DMS114 treated with DMSO at 0.1 percent for 48 hours (cell line): ENCODE measurements around the gene ATP8A2.
"Not testable (repeated sequence)": the region's sequence is repeated elsewhere in the genome, so short reads cannot be mapped to it uniquely, and the experiment has no call there.

Experiments
- DNase-seq: peaks from one replicate; lab custom pipeline; 2025; ENCODE audit not compliant: unreplicated experiment; lab: John Stamatoyannopoulos, UW

ATP8A2 gene

DNA sequence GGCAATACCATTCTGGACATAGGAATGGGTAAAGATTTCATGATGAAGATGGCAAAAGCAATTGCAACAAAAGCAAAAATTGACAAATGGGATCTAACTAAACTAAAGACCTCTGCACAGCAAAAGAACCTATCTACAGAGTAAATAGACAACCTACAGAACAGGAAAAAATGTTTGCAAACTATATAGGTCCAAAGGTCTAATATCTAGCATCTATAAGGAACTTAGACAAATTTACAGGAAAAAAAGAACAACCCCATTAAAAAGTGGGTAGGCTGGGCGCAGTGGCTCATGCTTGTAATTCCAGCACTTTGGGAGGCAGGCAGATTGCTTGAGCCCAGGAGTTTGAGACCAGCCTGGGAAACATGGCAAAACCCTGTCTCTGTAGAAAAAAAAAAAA lies 418.4 kb downstream of the ATP8A2 start:
- not testable (repeated sequence) for DNase-seq

DNA sequence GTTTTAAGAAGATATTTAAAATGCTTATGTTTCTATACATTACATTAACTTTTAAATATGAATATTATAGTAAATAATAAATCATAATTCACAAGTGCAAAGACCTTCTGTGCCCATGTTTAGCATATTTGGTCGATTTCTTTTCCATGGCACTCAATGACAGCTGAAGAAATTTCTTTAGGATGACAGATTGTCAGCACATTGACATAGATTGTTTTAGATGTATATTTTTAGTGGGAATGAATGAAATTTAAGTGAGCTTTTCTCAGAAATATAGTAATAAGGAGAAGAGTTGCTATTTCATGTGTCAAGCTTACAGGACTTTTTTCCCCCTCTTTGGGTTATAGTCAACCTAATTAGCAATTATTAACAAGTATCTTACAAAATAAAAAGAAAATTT lies 423.5 kb downstream of the ATP8A2 start:
- no peak for DNase-seq

DNA sequence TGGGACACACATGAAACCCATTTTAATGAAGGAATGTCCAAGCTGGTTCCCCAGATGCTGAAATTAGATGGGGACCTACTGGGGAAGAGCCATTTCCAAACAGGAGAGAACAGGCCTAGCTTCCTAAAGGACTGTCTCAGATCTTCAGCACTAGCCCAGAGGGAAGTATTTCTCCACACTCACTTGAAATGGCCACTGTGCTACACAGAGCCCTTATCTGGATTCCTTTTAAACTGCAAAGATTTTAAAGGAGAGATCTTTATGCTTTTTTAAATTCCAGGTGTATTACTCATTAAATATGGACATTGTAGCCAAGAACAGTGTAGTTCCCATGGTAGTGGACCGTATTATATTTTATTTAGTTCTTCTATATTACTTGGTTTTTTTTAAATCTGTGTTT lies 424.7 kb downstream of the ATP8A2 start:
- DNase-seq: no peak

DNA sequence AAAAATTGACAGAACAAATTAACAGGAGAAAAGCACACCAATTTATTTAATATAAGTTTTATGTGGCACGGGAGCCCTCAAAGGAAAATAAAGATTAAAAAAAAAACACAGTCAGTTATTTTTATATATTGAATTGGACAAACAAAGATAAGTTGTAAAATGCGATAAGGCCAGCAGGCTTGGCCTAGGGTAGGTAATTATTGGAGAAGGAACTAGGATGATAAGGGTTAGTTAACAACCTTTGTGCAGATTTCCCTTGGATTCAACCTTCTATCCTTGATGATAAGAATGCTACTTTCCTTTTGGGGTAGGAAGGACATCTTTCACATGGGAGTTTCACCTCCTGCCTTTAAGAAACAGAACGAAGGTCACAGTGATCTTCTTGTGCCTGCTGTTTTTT lies 427.2 kb downstream of the ATP8A2 start:
- no peak for DNase-seq

DNA sequence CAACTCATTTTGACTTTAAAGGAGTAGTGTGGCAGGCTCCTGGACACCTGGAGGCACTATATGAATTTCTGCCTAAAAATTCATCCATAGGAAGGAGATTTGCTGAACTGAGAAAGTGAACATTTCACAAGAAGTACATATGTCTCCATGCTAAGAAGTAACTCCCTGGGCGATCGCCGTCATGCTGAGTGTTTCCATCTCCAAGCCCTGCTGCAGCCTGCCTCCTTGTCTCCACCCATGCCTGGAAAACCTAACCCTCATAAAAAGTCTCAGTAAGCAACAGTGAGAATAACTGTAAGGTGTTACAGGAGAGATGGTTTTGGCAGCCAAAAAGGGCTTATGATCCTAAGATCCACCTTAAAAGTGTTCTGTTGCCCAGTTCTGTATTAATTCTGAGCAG lies 428.7 kb downstream of the ATP8A2 start:
- DNase-seq: no peak

DNA sequence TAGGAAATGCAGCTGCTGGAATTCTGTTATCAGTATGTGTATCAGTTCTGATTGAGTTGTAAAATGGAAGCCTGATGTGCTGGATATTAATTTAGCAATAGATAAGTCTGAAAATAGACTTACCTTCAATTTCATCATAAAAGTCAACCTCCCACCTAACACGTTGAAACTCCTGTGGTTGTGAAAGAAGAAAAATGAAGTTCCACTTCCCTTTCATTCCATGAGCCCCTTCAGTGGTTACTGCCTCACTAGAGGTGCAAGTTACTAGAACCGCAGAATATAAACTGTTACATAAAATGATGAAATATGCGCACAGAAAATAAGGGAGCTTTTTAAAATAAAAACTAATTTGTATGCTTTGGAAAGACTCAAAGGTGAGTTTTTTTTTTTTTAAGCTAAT lies 430.8 kb downstream of the ATP8A2 start:
- DNase-seq: no peak

DNA sequence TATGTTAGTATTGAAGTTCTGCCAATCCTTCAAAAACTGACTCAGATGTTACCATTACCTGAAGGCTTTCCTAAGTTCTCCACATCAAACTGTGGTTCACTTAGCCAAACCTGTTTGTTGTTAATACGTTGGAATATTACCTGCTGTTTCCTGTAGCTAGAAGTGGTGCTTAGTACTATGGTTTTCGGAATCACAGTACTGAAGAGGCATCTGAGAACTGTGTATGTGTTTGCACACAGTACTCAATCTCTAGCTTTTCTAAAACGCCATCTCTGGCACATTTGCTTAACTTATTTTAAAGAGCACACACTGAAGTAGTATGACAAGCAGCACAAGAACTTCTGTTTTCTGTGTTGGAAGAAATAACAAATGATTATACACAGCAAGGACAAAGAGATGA lies 431.9 kb downstream of the ATP8A2 start:
- DNase-seq: no peak

DNA sequence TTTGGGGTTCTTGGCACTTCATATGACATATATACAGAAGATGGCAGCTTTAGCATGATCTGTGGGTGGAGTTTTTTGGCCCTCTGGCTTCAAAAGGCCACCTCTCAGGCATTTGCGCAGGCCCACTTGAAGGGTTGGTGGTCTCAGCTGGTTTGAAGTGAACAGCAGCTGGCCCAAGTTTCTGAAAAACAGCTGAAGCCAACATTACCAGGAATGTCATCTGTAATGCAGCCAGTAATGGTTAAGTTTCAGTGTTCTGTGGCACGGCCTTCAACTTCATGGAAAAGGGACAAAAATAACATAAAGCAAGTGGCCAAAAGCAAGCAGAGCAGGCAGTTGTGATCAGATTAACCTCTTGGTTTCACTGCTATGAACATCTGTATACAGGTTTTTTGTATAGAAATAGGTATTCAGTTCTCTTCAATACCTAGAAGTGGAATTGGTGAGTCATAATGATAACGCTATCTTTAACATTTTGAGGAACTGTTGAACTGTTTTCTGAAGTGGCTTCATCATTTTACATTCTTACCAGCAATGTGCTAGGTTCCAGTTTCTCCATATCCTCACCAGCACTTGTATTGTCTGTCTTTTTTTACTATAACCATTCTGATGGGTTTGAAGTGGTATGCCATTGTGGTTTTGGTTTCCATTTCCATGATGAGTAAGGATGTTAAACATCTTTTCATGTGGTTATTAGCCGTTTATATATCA lies 434.6 kb downstream of the ATP8A2 start:
- DNase-seq: no peak

DNA sequence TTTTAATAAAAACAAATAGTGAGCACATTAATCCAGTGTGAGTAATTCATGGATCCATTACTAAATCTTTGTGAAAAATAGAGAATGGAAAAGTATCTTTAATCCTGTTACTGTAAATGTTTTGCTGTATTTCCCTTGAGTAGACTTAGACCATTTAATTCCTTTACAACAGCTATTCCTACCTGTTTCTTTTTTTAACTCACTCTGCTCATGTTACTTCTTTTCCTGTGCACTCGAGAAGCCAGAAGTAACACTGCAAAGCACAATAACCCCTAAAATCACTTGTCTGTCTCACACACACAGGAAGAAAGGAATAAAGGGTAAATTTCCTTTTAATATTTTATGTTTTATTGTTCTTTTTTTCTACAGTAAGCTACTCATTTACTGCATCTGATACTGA lies 435.8 kb downstream of the ATP8A2 start:
- no peak for DNase-seq

DNA sequence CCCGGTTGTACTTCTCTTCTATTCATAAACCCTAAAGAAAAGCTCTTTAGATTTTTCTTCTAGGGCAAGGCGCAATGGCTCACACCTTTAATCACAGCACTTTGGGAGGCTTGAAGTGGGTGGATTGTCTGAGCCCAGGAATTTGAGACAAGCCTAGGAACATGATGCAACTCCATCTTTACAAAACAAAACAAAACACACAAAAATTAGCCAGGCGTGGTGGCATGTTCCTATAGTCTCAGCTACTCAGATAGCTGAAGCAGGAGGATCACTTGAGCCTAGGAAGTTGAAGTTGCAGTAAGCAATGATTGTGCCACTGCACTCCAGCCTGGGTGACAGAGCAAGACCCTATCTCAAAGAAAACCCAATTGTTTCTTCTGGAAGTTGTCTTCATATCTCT lies 439.7 kb downstream of the ATP8A2 start:
- DNase-seq: no peak

DNA sequence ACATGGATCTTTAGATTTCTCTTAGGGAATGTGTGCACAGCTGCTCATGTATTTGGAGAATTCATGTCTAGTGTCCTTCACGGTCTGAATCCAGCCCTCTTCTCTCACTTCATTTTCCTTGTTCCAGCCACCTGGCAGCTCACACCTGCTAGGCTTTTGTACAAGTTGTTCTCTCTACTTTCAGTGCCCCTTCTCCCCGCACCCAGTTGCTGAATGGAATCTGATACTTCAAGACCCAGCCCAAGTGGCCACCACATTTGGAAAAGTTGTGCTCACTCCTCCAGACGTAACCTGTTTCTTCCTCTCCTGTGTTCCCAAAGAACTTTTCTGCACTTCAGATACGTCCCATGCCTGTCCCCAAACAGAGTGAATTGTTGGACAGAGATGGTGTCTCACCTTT lies 444.5 kb downstream of the ATP8A2 start:
- no peak for DNase-seq

DNA sequence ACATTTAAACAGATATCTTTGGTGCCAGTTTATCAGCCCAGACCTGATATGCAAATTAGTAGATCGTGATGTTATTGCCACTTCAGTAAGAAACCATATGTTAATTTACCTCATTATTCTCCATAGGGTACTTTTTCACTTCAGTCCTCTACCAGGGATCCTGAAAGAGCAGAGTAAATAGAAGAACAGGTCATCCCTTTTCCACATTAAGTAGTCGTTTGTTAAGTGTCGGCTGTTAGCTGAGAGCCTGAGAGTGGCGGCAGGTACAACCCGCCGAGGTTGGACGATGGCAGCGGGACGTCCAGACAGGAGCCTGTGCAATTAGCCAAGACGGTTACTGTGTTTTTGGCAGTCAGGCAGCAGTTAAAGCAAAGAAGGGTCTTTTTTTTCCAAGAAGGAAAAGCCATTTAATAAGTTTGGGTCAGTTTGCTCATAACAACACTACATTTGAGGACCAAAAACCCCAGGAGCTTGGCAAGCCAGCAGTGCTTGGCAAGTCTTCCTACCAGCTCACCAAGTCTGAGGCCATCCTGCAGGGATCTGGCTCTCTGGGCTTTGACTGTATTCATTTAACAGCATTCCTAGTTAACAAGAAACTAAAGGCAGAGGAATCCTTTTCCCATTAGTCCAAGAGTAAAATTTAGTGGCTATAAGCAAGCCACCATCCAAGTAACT lies 448.2 kb downstream of the ATP8A2 start:
- DNase-seq: no peak

DNA sequence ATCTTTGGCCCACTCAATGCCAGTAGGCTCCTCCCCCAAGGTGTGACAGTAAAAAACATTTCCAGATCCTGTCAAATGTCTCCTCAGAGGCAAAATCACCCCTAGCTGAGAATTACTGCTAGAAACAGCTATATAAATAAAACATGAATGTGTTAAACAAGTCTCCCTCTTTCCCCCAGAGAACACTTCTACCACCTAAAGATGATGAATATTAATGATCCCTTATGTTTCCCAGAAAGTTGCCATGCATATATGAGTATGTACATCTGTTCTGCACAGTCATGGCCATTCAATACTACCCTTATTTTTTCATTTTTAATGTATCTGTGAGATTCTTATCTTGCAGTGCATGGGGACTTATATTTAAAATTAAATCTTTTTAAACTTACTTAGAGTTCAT lies 450.0 kb downstream of the ATP8A2 start:
- DNase-seq: no peak

DNA sequence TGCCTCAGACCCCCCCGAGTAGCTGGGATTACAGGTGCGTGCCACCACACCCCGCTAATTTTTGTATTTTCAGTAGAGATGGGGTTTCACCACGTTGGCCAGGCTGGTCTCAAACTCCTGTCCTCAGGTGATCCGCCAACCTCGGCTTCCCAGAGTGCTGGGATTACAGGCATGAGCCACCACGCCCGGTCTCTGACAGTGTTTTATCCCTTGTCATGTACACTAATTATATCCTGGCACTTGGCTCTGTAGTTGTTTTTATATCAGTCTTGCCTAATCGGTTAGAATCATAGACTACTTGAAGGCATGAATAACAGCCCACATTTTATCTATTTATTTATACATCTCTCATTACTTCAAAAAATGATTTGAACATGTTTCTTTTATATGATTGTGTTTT lies 455.4 kb downstream of the ATP8A2 start:
- DNase-seq: not testable (repeated sequence)

DNA sequence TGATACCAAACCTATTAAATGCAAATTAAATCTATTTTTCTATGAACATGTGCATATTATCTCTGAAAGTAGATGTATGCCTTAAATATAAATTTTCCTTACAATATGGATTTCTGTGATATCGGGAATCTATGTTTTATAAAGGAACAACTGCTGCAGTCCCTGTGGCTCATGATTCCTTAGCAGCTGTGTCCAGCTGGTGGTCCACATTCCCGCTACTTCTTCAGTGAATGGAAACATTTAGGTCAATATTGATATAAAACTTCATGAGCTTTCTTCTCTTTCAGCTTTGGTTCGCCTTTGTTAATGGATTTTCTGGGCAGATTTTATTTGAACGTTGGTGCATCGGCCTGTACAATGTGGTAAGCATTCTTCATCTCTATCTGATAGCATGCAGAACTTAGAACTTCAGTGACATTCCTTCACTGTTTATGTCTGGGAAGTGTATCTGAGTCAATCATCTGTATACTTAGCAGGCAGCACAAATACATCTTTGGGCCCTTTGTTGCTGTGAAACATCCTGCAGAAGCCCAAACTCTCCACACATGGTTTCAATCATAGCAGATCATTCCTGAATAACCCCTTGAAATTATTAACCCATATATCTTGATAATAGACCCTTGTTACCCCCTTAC lies 456.2 kb downstream of the ATP8A2 start:
- DNase-seq: no peak

DNA sequence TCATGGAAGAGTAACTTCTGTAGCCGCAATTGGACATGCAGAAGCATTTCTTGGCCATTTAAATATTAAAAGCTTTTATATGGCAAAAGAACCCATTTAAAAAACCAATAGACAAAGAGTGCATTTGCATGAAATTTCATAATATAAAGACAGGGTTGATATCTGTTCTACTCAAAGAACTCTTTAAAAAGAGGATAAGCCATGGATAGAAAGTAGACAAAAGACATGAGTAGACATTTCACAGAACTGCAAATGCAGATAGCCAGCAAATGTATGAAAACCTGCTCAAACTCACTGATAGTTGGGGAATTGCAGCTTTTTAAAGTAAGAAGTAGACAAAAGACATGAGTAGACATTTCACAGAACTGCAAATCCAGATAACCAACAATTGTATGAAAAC lies 462.0 kb downstream of the ATP8A2 start:
- no peak for DNase-seq

DNA sequence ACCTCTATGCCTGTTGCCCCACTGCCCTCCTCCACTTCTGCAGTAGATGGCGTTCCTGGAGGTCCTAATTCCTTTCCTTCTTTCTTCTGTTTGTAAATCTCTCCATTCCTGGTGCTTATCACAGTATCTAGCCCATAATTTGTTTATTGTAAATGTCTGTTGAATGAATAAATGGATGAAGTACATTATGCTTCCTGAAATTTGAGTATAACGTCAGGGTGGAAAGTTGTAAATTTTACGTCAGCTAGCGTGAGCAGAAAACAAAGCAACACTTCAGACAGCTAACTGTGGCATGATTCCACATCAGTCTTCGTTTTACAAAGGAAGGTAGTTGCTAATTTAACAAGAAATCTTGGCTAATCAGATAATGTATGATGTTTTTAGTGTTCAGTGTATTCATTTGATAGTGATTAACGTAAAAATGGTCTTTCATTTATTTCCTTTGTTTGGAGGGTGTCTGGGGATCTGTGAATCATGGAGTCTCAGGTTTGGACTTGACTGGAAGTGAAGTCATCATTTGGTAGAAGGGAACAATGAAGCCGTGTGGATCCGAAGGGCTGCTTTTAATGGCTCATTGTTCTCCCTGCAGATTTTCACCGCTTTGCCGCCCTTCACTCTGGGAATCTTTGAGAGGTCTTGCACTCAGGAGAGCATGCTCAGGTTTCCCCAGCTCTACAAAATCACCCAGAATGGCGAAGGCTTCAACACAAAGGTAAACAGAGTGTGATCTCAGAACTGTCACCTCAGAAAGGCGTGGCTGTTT lies 465.0 kb downstream of the ATP8A2 start:
- no peak for DNase-seq

DNA sequence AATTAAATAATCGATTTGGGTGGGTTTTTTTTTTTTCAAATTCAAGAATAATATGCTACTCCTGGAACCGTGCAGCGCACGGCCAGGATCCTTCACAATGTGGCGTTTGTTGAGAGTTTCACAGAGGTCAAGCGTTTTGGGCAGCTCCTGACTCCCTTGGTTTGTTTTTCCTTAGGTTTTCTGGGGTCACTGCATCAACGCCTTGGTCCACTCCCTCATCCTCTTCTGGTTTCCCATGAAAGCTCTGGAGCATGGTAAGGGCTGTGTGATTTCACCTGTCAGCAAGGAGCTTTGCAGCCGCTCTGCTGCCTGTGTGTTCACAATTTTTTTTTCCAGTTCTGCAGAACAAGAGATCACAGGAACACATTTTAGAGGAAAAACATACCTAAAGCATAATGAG lies 467.6 kb downstream of the ATP8A2 start:
- DNase-seq: no peak

DNA sequence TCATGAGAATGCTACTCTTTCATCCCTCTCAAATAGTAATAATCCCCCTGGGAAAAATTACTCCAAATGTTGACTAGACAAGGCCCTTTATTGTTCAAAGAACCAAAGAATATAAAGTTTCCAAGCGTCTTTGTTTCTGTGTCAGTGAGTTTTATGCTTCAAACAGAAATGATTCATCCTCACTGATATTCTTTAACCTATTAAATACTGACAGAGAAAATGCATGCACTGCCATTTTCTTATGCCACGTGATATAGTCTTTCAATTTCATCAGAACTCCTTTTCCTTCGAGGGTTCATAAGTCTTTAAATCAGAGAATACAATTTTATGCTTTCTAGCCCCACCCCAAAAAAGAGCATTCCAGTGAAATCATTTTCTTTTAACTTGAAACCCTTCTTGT lies 468.5 kb downstream of the ATP8A2 start:
- no peak for DNase-seq

DNA sequence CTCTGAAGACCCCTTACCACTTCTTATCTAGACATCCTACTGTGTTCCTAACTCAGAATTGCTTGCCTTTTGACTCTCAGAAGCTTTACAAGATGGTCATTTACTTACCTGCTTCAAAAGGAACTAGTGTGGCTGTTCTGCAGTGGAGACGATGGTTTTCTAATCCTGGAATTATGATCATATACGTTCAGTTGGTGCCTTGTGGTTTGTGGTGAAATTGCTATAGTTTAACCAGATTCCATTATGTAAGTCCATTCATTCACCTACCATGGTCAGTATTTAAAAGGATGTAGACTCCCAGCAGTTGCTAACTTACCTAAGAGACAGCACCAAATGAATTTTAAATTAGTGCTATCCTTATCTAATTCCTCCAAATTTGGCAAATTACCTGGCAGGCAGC lies 469.2 kb downstream of the ATP8A2 start:
- no peak for DNase-seq

DNA sequence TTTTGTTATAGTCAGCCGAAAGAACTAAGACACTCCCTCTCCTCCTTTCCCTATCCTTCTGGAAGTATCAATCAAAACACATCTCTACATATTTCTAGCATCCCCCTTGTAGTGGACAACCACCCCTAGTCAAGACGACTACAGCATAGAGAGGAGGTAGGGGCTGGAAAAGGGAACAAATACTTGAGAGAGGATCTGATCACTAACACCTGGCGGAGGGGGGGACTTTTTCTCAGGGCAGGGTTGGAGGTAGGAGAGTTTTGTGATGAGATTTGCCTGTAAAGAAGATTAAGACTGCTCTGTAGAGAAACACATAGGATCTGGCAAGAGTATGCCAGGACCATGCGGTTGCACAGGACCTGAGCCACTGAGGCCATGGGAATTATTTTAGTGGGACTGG lies 471.9 kb downstream of the ATP8A2 start:
- DNase-seq: no peak
